HepG2 (cell line): ENCODE data around the gene HILPDA. TPM values are rescaled to one million over a fixed set of nuclear protein-coding genes. Genes with fewer than 3 reads are reported as not detected.
A peak's percentile ranks its signal among the peaks of the same experiment; 100 is the strongest.

Experiments
- CBX1 ChIP-seq: IDR thresholded peaks from one replicate; pipeline ENCODE4 v1.6.1; 2016; ENCODE audit warnings: antibody characterized with exemption, low read depth
- EED ChIP-seq: sonication (generic); formaldehyde crosslinking; IDR thresholded peaks from 2 replicates; pipeline ENCODE4 v1.5.0; 2020; ENCODE audit warnings: mild to moderate bottlenecking, missing genetic modification reagents
- NR3C1 ChIP-seq: sonication (generic); formaldehyde crosslinking; IDR thresholded peaks from 2 replicates; pipeline ENCODE4 v1.4.0; 2020; ENCODE audit warnings: missing genetic modification reagents
- RBAK ChIP-seq: sonication (generic); formaldehyde crosslinking; IDR thresholded peaks from 2 replicates; pipeline ENCODE4 v1.5.1; 2020; ENCODE audit warnings: mild to moderate bottlenecking, missing genetic modification reagents
- SAFB2 ChIP-seq: sonication (generic); formaldehyde crosslinking; IDR thresholded peaks from 2 replicates; pipeline ENCODE4 v1.5.1; 2020; ENCODE audit warnings: missing genetic modification reagents, low read depth, mild to moderate bottlenecking, borderline replicate concordance
- SPEN ChIP-seq: sonication (generic); formaldehyde crosslinking; IDR thresholded peaks from 2 replicates; pipeline ENCODE4 v1.5.1; 2020; ENCODE audit warnings: low read depth, mild to moderate bottlenecking, missing genetic modification reagents
- TGIF2 ChIP-seq: IDR thresholded peaks from 2 replicates; pipeline ENCODE4 v1.6.1; 2016; ENCODE audit warnings: control low read depth, missing compliant biosample characterization
- ZFP37 ChIP-seq: sonication (generic); formaldehyde crosslinking; IDR thresholded peaks from 2 replicates; pipeline ENCODE4 v1.4.0; 2020; ENCODE audit warnings: missing genetic modification reagents, borderline replicate concordance
- ZNF230 ChIP-seq: sonication (generic); formaldehyde crosslinking; IDR thresholded peaks from 2 replicates; pipeline ENCODE4 v1.4.0; 2020; ENCODE audit warnings: mild to moderate bottlenecking, missing genetic modification reagents
- ZNF253 ChIP-seq: sonication (generic); formaldehyde crosslinking; IDR thresholded peaks from 2 replicates; pipeline ENCODE4 v1.8.0; 2022; ENCODE audit warnings: mild to moderate bottlenecking, missing genetic modification reagents, borderline replicate concordance
- ZNF777 ChIP-seq: sonication (generic); formaldehyde crosslinking; IDR thresholded peaks from 2 replicates; pipeline ENCODE4 v1.4.0; 2020; ENCODE audit warnings: missing genetic modification reagents
- ZSCAN20 ChIP-seq: sonication (generic); formaldehyde crosslinking; IDR thresholded peaks from 2 replicates; pipeline ENCODE4 v1.4.0; 2020; ENCODE audit warnings: missing genetic modification reagents, mild to moderate bottlenecking, borderline replicate concordance
- ZZZ3 ChIP-seq: sonication (generic); formaldehyde crosslinking; IDR thresholded peaks from 2 replicates; pipeline ENCODE4 v1.4.0; 2020; ENCODE audit warnings: missing genetic modification reagents, mild to moderate bottlenecking, borderline replicate concordance
- polyA plus RNA-seq, 8 experiments: library from polyadenylated mRNA; depleted of rRNA in 3 of 8; stranded (reverse) in 7 of 8; unstranded in 1 of 8; fragments of >200 nt; fragmentation: Illumina TruSeq in 4 of 8; extraction: Trizol in 4 of 8; gene quantifications; 2 replicates each; pipeline versions ENCODE4 v1.2.1 to v1.2.3, GENCODE V29; 2011 to 2016; ENCODE audit warnings: low read depth in 4 of 8, missing spikeins in 1 of 8, mixed read lengths in 1 of 8; ENCODE audit not compliant: insufficient read depth in 1 of 8
- total RNA-seq, 5 experiments: library from RNA; depleted of rRNA; stranded (reverse); fragments of >200 nt; fragmentation: Illumina TruSeq; extraction: Trizol; gene quantifications; 2 replicates each; pipeline ENCODE4 v1.2.3, GENCODE V29; 2016; ENCODE audit warnings: low read depth in 1 of 5
- TF ChIP-seq, protein P1 (sequence below): sonication (generic); formaldehyde crosslinking; IDR thresholded peaks from 2 replicates; pipeline ENCODE4 v1.4.0; 2020; ENCODE audit warnings: low read depth, missing genetic modification reagents
- TF ChIP-seq, protein P2 (sequence below): IDR thresholded peaks from 2 replicates; pipeline ENCODE4 v1.6.1; 2012; ENCODE audit warnings: low read length, improper control_type of control experiment

Gene HILPDA
- total and polyA plus RNA-seq, 2 of the 13 experiments (the other 11 are each of a cell fraction or from before 2014, with no cell fraction given), result 11.1 to 44.0 TPM

DNA sequence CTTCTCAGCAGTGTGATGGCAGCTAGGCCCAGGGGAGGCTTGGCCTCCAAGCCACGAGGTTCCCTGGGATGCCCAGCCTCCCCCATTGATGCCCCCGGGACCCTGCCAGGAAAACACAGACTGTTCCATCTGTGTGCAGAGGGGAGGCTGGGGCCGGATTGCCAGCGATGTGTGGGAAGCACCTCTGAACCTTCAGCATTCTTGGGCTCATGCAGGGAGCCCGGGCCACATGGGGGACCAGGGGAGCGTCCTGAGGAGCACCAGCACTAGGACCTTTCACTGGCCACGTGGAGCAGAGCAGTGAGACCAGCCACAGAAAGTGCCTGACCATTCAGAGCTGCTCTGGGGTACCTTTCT, 48.5 kb upstream of the HILPDA start (continued):
- TF ChIP-seq TGIF2 (CRISPR knock-in tag) (no peak), ZSCAN20 (CRISPR knock-in tag) (no peak), SPEN (CRISPR knock-in tag) (no peak), ZZZ3 (CRISPR knock-in tag) (no peak), RBAK (CRISPR knock-in tag) (no peak), EED (CRISPR knock-in tag) (no peak), ZNF777 (no peak), ZNF230 (CRISPR knock-in tag) (no peak), CBX1 (no peak), NR3C1 (no peak), SAFB2 (CRISPR knock-in tag) (no peak), ZNF253 (CRISPR knock-in tag) (no peak), ZFP37 (CRISPR knock-in tag) (no peak)
- TF ChIP-seq, protein P1, sequence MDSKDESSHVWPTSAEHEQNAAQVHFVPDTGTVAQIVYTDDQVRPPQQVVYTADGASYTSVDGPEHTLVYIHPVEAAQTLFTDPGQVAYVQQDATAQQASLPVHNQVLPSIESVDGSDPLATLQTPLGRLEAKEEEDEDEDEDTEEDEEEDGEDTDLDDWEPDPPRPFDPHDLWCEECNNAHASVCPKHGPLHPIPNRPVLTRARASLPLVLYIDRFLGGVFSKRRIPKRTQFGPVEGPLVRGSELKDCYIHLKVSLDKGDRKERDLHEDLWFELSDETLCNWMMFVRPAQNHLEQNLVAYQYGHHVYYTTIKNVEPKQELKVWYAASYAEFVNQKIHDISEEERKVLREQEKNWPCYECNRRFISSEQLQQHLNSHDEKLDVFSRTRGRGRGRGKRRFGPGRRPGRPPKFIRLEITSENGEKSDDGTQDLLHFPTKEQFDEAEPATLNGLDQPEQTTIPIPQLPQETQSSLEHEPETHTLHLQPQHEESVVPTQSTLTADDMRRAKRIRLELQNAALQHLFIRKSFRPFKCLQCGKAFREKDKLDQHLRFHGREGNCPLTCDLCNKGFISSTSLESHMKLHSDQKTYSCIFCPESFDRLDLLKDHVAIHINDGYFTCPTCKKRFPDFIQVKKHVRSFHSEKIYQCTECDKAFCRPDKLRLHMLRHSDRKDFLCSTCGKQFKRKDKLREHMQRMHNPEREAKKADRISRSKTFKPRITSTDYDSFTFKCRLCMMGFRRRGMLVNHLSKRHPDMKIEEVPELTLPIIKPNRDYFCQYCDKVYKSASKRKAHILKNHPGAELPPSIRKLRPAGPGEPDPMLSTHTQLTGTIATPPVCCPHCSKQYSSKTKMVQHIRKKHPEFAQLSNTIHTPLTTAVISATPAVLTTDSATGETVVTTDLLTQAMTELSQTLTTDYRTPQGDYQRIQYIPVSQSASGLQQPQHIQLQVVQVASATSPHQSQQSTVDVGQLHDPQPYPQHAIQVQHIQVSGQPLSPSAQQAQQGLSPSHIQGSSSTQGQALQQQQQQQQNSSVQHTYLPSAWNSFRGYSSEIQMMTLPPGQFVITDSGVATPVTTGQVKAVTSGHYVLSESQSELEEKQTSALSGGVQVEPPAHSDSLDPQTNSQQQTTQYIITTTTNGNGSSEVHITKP (CRISPR knock-in tag), result peak; percentile 87
- TF ChIP-seq, protein P2, sequence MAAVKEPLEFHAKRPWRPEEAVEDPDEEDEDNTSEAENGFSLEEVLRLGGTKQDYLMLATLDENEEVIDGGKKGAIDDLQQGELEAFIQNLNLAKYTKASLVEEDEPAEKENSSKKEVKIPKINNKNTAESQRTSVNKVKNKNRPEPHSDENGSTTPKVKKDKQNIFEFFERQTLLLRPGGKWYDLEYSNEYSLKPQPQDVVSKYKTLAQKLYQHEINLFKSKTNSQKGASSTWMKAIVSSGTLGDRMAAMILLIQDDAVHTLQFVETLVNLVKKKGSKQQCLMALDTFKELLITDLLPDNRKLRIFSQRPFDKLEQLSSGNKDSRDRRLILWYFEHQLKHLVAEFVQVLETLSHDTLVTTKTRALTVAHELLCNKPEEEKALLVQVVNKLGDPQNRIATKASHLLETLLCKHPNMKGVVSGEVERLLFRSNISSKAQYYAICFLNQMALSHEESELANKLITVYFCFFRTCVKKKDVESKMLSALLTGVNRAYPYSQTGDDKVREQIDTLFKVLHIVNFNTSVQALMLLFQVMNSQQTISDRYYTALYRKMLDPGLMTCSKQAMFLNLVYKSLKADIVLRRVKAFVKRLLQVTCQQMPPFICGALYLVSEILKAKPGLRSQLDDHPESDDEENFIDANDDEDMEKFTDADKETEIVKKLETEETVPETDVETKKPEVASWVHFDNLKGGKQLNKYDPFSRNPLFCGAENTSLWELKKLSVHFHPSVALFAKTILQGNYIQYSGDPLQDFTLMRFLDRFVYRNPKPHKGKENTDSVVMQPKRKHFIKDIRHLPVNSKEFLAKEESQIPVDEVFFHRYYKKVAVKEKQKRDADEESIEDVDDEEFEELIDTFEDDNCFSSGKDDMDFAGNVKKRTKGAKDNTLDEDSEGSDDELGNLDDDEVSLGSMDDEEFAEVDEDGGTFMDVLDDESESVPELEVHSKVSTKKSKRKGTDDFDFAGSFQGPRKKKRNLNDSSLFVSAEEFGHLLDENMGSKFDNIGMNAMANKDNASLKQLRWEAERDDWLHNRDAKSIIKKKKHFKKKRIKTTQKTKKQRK, result no peak
